HL-60/S4 (cell line): ENCODE data around the gene ZDBF2.
"Not testable (repeated sequence)": the region's sequence is repeated elsewhere in the genome, so short reads cannot be mapped to it uniquely, and the experiment has no call there.

Source experiments
- in situ Hi-C: fragments of 300-500 bp; cut with MboI; formaldehyde crosslinking; loops from 2 replicates; pipeline ENCODE4 v1.14.3; 2022; ENCODE audit warnings: low sequenced_read_pairs

The ZDBF2 gene

GRCh38 chr2:206274434-206275311 lies at the start of gene ZDBF2:
Gene ZDBF2 (plus strand): TSS chr2:206274663. CDS start chr2:206281850, 7,187 bp downstream.
- in situ Hi-C loops, result no loop called here

- in situ Hi-C loops, result no loop called here
Observed at GRCh38 chr2:206225435-206226232, 48.8 kb upstream of the ZDBF2 start.

- in situ Hi-C loops, result not testable (repeated sequence)
Observed at GRCh38 chr2:206228636-206229035, 45.8 kb upstream of the ZDBF2 start.

GRCh38 chr2:206229642-206230041 lies 44.8 kb upstream of the ZDBF2 start:
- in situ Hi-C loops, result no loop called here

- in situ Hi-C loops, result no loop called here
Observed at GRCh38 chr2:206230060-206230762, 44.3 kb upstream of the ZDBF2 start.

GRCh38 chr2:206231669-206232286 lies 42.7 kb upstream of the ZDBF2 start:
- in situ Hi-C loops, result no loop called here

- in situ Hi-C loops, result no loop called here
Observed at GRCh38 chr2:206232287-206233035, 42.0 kb upstream of the ZDBF2 start.

- in situ Hi-C loops, result no loop called here
Observed at GRCh38 chr2:206239157-206239556, 35.3 kb upstream of the ZDBF2 start.

GRCh38 chr2:206240327-206240726 lies 34.1 kb upstream of the ZDBF2 start:
- in situ Hi-C loops, result no loop called here

GRCh38 chr2:206241736-206242135 lies 32.7 kb upstream of the ZDBF2 start:
- in situ Hi-C loops, result no loop called here

GRCh38 chr2:206245265-206245672 lies 29.2 kb upstream of the ZDBF2 start:
- in situ Hi-C loops, result no loop called here

GRCh38 chr2:206250041-206250897 lies 24.2 kb upstream of the ZDBF2 start:
- in situ Hi-C loops, result no loop called here

GRCh38 chr2:206253125-206253776 lies 21.2 kb upstream of the ZDBF2 start:
- in situ Hi-C loops, result no loop called here

GRCh38 chr2:206253777-206254166 lies 20.7 kb upstream of the ZDBF2 start:
- in situ Hi-C loops, result no loop called here

GRCh38 chr2:206255003-206255402 lies 19.5 kb upstream of the ZDBF2 start:
- in situ Hi-C loops, result no loop called here

GRCh38 chr2:206256706-206257205 lies 17.7 kb upstream of the ZDBF2 start:
- in situ Hi-C loops, result no loop called here

GRCh38 chr2:206257350-206257749 lies 17.1 kb upstream of the ZDBF2 start:
- in situ Hi-C loops, result no loop called here

- in situ Hi-C loops, result no loop called here
Observed at GRCh38 chr2:206257861-206258260, 16.6 kb upstream of the ZDBF2 start.
